Measurements from ENCODE around the gene PRKCA.

PRKCA gene

GRCh38 chr17:66747578-66748275 lies 445.3 kb downstream of the PRKCA start:
- DNase-seq (ENCODE audit: low read depth), result no peak
- no peak for TF ChIP-seq CTCF (IDR thresholded peaks at IDR 0.05; ENCODE audit: control insufficient read depth, extremely low read depth, insufficient read depth)
- H3K4me3 ChIP-seq (ENCODE audit: low read depth, low read length), result no peak overlapping the region

DNA sequence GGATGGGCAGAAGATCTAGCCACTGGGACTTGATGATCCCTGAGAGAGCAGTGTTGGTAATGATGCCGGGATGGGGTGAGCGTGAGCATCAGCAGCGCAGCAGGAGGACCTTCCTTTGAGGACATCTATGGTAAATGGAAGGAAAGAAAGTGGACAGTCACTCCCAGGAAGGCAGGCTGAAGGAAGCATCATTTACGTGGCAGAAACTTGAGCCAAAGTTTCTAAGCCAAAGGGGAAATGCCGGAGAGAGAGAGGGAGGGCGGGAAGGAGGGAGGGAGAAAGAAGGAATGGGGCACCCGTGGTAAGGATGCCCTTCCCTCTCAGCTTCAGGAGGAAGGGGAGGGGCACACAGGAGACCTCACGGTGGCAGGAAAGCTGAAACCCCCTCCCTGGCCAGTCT lies 446.2 kb downstream of the PRKCA start:
- H3K4me3 ChIP-seq (ENCODE audit: low read depth, low read length), result no peak overlapping the region
- no peak for DNase-seq (ENCODE audit: low read depth)
- TF ChIP-seq CTCF (IDR thresholded peaks at IDR 0.05; ENCODE audit: control insufficient read depth, extremely low read depth, insufficient read depth), result no peak

GRCh38 chr17:66749217-66749832 lies 446.9 kb downstream of the PRKCA start:
- DNase-seq (ENCODE audit: low read depth), result no peak
- TF ChIP-seq CTCF (IDR thresholded peaks at IDR 0.05; ENCODE audit: control insufficient read depth, extremely low read depth, insufficient read depth), result no peak
- H3K4me3 ChIP-seq (ENCODE audit: low read depth, low read length), result no peak overlapping the region

GRCh38 chr17:66750116-66750515 lies 447.7 kb downstream of the PRKCA start:
- no peak for DNase-seq (ENCODE audit: low read depth)
- no peak overlapping the region for H3K4me3 ChIP-seq (ENCODE audit: low read depth, low read length)
- TF ChIP-seq CTCF (IDR thresholded peaks at IDR 0.05; ENCODE audit: control insufficient read depth, extremely low read depth, insufficient read depth), result no peak

DNA sequence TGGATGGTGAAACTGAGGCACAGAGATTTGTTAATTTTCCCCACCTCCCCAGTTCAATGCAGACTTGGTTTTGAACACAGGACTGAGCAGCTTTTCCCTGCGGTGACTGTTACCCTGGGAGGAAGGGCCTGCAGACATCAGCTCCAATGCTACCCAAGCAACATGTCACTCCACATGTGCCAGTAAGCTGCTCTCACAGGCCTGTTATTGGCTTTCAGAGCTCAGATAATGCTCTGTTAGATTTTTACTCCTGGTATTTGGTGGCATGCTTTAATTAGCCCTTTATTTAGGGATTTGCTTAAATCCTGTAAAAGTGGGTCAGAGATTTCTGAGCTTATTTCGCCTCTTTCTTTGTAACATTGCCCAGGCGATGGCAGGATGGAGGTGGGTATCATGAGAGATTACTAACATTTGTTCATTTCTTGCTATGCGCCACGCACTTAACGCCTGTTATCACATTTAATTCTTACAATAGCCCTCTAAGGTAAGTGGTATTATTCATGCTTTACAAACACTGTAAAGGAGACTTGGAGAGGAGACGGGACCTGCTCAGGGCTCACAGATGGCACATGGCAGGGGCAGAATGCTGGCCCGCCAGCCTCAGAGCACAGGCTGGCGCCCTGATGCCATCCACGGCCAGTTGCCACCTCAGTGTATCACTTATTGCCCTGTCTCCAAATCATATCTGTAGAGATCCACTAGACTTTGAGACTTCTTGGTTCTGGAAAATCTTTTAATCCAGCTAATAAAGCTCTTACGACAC lies 448.5 kb downstream of the PRKCA start:
- no peak for DNase-seq (ENCODE audit: low read depth)
- no peak for TF ChIP-seq CTCF (IDR thresholded peaks at IDR 0.05; ENCODE audit: control insufficient read depth, extremely low read depth, insufficient read depth)
- H3K4me3 ChIP-seq (ENCODE audit: low read depth, low read length), result no peak overlapping the region

- no peak for TF ChIP-seq CTCF (IDR thresholded peaks at IDR 0.05; ENCODE audit: control insufficient read depth, extremely low read depth, insufficient read depth)
- H3K4me3 ChIP-seq (ENCODE audit: low read depth, low read length), result no peak overlapping the region
- no peak for DNase-seq (ENCODE audit: low read depth)
Measured at GRCh38 chr17:66751771-66752170, 449.4 kb downstream of the PRKCA start.
